GM18909 (cell line): ENCODE data around the gene UAP1.

Source experiments
- ATAC-seq: cut with Tn5 transposase; IDR thresholded peaks from one replicate; pipeline ENCODE4 v1.9.1; 2021; ENCODE audit warnings: mild to moderate bottlenecking; ENCODE audit not compliant: unreplicated experiment, poor library complexity

Gene UAP1

GRCh38 chr1:162605225-162605927 lies 43.9 kb downstream of the UAP1 start:
- no peak for ATAC-seq

- ATAC-seq: no peak
These were observed 47.8 kb downstream of the UAP1 start for GRCh38 chr1:162609306-162609705.

DNA sequence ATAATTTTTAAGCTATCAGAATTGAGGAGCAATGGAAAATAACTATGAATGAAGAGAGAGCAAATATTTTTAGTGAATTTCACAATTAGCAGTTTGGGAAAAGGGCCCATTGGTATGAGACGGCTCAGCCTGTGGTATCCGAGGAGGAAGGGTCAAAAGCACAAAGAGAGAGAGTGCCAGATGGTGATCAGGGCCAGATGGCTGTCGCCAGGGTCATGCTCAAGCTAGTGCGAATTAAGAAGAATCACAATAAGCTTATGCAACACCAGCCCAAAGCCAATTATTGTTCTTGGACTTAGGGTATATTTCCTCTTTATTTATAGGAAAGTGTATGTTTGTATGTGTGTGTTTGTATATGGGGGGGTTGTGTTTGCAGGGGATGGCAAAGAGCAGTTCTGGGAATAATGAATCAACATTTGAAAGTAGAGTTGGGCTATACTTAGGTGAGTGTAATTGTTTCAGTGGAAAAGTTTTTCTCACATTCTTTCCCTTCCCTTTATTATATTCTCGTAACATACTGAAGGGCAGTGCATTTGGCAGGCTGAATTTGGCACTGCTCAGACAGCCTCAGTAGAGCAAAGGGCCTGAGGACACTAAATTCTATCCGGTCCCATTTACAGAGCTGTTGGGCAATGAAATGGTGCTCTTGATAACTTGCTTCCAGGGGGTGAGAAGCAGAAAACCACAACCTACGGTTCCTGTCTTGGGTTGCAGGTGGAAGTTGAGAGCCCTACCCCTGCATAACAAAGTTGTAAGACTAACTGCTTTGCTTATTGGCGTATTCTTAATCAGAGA lies 51.3 kb downstream of the UAP1 start:
- ATAC-seq: no peak

GRCh38 chr1:162616848-162617247 lies 55.3 kb downstream of the UAP1 start:
- ATAC-seq: no peak

DNA sequence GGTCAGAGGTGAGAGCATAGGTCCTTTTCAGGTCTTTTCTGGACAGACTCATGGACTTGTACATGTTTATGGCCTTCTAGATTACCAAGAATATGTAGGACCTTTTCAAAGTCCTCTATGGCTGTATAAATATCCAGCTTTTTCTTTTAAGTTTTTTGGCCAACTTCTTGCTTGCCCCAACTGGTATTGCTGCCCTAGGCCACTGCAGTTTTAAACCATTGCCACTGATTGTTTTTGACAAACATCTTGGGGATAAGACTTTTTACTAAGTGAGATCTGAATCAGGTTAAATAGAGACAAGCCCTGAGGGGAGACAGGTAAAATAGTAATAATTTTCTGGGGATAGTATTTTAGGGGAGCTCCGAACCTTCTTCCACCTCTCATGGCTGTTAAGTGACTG lies 56.0 kb downstream of the UAP1 start:
- no peak for ATAC-seq

DNA sequence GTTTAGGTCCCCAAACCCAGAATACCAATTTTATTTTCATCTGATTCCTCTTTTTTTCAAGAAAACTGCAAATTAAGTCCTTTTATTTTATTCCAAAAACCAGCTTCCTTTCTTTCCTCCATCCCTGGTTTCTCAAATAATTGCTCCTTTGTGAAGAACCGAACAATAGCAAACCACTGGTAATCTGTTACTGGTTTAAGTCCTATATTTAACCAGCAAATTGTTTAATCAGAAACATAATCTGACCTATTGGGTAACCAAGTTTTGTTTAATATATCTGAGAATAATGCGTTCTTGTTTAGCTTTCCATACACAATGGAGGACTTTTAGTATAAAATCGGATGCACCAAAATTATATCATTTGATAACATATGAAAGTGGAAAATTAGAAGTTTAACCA lies 57.6 kb downstream of the UAP1 start:
- ATAC-seq: no peak

DNA sequence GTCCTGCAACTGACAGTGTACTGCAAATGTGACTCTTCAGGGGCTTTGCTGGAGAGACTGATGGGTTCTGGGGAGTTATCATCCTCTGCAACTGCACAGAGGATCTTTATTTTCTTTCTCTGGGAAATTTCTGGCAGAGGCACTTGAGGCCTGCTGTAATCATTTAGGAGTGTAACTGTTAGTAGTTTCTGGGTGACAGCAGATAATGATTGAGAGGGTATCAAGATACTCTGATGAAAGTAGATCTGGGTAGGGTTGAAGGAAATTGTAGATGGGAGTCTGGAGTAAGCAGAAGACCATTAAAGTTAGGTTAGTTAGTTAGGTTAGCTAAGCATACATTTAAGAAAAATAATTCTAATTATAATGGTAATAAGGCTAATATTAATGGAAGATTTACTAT lies 59.7 kb downstream of the UAP1 start:
- no peak for ATAC-seq

DNA sequence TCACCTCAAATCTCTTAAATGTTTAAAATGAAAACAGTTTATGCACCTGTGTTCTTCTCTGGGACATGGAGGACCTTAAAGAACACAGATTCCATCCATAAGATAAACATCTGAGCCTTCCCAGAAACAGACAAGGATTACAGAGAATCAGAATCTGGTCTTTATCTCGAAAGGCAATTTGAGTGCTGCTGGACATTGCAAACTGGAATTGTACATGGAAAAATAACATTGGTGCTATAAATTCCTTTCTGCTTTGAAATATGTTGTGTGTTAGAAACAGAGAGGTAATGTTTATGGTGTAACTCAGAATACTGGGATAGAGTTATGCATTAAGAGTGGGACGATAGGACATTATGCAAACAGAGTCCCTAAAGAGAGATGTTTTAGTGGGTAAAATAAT lies 64.2 kb downstream of the UAP1 start:
- ATAC-seq: no peak

DNA sequence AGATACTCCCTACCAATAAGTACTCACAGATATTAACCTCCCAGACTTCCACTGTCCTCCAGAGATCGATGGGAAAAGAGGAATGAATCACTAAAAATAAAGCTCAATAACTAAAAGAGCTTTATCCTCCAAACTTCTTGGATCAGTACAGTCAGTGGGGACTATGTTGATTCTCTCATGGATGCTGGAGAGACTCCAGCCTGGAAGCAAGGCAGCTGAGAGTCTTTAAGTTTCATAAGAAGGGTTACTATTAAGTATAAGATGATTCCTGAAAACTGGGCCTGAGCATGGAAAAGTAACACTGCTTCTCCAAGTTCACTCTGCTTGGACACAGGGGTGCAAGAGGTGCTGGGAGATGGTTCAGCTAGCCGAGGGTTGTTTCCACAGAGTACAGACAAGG lies 64.6 kb downstream of the UAP1 start:
- no peak for ATAC-seq

- no peak for ATAC-seq
These were observed 65.2 kb downstream of the UAP1 start for GRCh38 chr1:162626761-162627160.

DNA sequence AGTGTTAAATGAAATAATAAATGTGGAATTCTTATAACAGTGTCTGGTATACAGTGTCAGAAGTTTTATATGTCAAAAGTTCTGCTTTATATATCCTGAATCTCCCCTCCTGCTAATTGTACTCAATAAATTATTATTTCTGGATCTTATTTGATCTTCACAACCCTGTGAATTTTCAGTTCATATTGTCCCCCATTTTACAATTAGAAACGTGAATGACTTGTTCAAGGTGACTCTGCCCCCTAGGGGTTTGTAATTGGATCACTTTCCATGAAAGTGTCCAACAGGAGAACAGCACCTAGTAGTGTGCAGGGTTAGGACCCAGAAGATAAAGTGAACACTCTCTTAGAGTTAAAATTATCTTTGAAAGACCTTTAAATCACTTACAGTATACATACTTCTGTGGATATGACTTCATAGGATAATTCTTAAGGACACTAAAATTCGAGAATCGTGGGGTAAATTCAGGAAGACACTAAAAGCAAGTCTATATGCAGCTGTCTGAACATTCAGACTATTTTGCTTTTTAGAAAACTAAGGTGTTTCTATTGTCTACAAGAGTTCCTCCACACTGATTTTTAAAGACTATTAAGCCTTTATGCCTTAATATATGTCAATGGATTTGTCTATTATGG lies 66.3 kb downstream of the UAP1 start:
- no peak for ATAC-seq

GRCh38 chr1:162629077-162629627 lies 67.6 kb downstream of the UAP1 start:
- ATAC-seq: no peak

DNA sequence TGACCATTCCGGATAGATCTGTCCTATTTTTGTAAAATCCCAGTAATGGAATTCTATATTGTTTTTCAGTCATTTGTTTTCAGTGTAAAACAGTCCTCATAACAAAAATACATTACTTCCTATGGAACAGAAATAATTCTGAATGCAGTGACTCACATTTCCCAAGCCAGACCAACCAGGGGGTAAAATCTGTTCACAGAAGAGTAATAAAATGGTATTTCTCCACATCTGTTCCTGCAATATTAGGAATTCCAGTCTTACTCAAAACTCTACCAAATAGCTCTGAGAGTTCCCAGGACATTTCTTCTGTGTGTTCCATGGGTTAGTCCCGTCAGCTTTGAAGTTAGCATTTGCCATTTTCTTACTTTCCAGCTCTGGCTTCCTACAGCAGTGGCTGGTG lies 68.1 kb downstream of the UAP1 start:
- no peak for ATAC-seq

DNA sequence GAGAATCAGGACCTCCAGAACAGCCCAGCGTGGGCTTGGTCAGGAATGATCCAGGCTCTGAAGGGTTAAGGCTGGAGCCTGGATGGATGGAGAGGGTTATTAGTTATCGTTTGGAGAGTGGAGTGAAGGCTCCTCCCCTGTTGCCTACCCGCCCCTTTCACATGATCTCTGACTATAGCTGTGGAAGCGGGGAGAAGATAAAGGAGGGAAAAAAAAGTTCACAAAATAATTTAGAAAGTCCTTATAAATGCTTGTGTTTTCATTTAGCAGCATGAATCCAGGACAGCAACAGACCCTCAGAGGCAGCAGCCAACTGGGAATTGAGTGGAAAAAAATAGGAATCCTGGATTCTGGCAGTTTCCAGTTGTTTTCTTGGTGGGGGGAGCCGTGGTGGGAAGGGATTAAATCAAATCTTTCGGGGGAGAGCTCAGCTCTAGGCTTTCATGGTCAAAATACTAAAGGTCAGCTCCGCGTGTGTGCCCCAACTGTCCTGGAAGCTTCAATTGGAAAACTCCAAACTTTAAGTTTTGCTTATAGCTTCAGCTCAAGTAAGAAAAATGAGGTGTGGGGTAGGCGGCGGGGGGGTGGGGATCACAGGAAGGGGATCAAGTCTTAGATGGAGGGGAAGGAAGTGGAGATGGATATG lies 70.1 kb downstream of the UAP1 start:
- no peak for ATAC-seq

DNA sequence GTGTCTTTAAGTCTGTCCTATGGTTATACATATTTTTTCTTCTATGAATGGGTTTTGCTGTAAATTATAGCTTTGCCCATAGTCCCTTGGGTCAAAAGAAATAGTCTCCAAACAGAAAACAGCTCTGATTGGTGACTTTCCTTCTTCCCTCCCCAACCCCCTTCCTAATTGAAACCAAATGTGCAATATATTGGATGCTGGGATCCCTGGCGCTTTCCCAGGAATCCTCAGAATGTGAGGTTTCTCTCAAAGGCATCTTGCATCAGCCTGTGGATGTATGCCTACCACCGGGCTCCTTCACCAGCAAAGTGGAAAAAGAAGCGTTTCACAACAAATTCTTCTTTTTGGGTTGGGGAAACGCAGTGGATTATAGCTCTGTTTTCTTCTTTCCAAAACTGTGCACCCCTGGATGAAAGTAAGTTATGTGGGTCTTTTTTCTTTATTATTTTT lies 70.7 kb downstream of the UAP1 start, which contains the start of gene DDR2:
Gene DDR2 (plus strand): TSS at position 248 of the 450 bp plus-strand sequence. CDS start 86,600 bp downstream, outside the sequence.
- no peak for ATAC-seq

DNA sequence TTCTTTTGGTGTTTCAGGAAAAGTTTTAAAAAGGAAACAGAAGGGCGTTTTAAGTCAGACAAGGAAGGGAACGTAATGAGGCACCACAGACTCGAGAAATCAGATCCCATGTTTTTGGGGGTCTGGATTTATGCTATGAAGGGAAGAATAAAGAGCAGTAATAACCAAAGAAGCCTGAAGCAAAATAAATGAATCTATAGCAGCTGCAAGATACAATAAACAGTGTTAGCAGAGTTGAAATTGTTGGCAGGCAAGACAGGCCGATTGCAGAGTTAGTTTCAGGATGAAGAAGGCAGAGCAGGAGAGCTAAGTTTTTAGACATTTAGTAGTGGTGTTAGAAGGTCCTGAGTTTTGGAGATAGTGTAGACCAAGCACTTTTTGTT lies 71.2 kb downstream of the UAP1 start:
- ATAC-seq: no peak

GRCh38 chr1:162633081-162633762 lies 71.7 kb downstream of the UAP1 start:
- ATAC-seq: peak; percentile 71

- no peak for ATAC-seq
These were observed 73.9 kb downstream of the UAP1 start for GRCh38 chr1:162635418-162635817.

DNA sequence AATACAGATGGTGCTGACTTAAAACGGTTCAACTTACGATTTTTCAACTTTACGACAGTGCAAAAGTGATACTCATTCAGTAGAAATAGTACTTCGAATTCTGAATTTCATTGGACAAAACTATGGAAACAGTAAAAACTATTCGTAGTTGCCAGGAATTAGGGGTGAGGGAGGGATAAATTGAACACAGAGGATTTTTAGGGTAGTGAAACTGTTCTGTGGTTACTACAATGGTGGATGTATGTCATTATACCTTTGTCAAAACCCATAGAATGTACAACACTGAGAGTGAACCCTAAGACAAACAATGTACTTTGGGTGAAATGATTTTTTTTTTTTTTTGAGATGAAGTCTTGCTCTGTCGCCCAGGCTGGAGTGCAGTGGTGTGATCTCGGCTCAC lies 78.2 kb downstream of the UAP1 start:
- ATAC-seq: peak; percentile 48

DNA sequence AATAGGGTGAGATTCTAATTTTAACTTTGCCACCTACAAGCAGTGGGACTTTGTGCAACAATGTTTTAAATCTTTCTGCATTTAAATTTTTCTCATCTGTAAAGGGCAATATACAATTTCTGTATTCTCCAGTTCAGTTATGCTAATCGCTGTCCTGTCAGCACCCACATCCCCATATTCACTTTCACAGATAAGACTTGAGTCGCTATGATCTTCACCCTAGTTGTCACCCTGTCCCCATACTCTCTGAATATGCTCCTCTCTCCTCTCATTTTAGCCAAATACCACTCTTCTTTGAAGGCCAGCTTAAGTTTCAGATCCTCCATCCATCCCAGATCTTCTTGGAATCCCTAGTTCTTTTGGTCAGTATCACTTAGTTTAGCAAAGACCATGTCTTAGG lies 79.6 kb downstream of the UAP1 start:
- no peak for ATAC-seq
